Activated CD4-positive, CD25-positive, alpha-beta regulatory T cell treated with anti-CD3 and anti-CD28 coated beads, Interleukin-2, amount 50 U/mL, for 24 hours (primary cell): ENCODE results near the gene AREL1.
A peak's percentile ranks its signal among the peaks of the same experiment; 100 is the strongest.

Experiments used
- ATAC-seq, 2 donors: fragments of 150-1000 bp; cut with Tn5 transposase; one replicate each; pipeline ENCODE4 v1.10.0; 2021; ENCODE audit warnings: mild to moderate bottlenecking in 1 of 2, moderate library complexity in 1 of 2

The AREL1 gene

GRCh38 chr14:74697976-74698375 is 14.9 kb downstream of the AREL1 start:
- no peak for ATAC-seq

DNA sequence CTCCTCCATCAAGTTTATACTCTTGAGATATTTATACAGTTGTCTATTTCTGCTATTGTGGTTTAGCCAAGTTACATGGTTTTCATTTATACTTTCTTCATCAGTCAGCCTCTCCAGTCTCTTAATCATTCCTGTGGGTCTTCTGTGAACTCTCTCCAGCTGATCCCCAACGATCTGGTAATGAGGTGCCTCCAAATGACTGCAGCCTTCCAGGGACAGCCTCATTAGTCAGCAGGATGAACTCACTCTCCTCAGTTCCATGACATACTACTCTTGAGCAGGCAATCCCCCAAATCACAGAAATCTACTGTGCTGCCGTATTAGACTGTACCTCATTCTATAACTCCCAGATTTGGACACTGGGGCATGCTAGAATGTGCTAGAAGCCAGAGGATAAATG is 15.3 kb downstream of the AREL1 start:
- ATAC-seq = no peak

GRCh38 chr14:74697011-74697410 is 15.9 kb downstream of the AREL1 start:
- no peak for ATAC-seq

DNA sequence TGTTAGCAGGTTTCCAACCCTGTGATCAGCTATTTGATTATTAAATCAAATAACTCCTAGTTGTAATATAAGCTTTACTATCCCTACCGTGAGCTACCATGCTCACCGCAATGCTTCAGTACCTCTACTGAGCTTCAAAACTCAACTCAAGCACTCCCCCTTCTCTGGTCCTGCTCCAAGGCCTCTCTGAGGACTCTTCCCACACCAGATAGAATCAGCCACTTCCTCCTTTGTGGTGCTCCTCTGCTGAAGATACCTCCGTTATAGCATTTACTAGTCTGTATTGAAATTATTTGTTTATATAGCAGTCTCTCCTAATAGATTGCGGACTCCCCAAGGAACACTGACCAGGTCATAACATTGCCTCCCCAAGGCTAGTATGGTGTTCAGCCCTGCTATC is 17.5 kb downstream of the AREL1 start:
- no peak for ATAC-seq

GRCh38 chr14:74693191-74693590 is 19.7 kb downstream of the AREL1 start:
- ATAC-seq = no peak

- no peak for ATAC-seq
Observed at GRCh38 chr14:74691456-74691855, 21.4 kb downstream of the AREL1 start.

DNA sequence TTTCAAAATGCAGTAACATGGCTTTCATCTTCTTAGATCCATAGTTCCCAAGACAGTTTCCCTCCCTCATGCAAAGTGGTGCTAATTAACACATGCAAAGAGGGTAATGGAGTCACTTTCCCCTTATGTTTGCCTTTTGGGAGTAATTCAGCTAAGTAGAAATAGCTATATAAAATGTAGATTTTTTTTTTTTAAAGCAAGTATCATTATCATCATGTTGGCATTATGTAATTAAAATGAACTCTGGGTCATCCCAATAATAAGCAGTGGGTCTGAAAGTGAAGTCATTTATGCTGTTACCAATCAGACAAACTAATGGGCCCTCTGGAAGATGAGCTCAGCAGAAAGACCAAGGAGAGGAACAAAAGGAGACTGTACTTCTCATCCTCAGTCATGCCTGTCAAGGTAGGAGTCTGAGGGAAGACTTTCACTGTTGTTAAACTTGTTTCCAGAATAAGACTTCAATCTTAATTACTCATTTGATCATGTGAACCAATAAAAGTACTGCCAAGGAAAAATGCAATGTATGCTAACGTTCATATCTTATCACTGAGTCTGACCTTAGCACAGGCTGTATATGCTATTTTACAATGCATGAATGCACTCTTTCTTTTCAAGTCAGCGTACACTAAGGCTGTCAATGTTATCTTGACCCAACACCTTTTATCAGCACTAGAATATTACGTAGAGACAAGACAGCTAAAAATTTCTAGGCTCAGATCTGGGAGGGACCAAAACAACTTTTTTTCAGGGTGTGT is 26.8 kb downstream of the AREL1 start:
- no peak for ATAC-seq

DNA sequence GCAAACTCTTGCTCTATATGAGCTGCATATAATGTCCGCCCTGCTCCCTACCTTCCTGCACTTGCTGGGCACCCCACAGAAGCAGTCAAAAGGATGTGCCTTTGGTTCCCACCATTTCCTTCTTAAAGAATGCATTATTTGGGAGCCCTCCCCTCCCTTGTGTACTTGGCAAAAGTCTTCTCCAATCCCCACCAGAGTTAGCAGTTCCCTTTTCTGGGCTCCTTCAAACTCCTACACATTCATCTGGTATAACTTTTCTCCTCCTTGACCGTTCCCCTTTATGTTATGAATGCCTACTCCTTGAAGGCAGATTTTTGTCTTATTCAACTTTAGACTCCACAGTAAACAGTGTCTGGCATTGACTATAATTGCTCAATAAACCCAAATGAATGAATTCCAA is 27.8 kb downstream of the AREL1 start:
- ATAC-seq = no peak

GRCh38 chr14:74684434-74684833 is 28.4 kb downstream of the AREL1 start:
- peak in 1 of 2 donors; percentile 27 for ATAC-seq

- no peak for ATAC-seq
Observed at GRCh38 chr14:74683406-74683805, 29.5 kb downstream of the AREL1 start.

DNA sequence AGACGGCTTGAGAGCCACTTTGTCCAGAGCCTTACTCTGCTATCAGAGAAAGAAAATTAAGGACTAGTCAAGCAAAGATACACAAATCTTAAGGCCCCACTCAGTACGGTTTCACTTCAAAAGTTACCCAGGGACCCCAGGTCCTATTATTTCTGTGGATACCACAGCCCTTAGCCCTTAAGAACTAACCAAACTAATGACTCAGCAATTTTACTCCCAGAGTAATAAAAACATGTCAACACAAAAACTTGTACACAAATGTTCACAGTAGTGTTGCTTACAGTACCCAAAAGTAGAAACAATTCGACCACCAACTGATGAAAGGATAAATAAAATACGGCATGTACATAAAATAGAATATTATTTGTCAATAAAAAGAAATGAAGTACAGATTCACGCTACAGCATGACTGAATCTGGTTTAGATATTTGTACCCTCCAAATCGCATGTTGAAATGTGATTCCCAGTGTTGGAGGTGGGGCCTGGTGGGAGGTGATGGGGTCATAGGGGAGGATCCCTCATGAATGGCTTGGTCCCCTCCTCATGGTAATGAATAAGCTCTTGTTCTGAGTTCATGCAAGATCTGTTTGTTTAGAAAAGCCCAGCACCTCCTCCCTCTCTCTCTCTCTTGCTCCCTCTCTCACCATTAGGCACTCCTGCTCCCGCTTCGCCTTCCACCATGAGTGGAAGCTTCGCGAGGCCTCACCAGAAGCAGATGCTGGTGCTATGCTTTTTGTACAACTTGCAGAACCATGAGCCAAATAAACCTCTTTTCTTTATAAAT is 30.5 kb downstream of the AREL1 start:
- ATAC-seq = no peak

DNA sequence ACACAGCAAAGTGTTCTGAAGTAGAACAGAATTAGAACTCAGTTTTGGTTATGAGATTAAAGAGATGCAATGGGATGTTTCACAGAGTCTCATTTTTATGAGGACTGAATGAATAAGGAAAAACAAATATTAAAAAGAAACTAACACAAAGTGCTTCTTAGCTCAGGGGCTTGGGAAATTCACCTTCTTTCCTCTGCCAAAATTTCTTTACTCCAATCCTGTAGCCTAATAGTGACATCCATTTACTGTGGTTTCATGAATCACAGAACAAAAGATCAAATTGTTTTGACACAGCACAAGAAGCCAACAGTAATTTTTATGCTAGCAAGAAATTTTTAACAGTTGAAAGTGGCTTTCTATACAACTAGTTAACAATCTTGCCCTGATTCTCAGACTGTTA is 37.7 kb downstream of the AREL1 start:
- ATAC-seq = no peak

- ATAC-seq = no peak
Observed at GRCh38 chr14:74673768-74674167, 39.1 kb downstream of the AREL1 start.

DNA sequence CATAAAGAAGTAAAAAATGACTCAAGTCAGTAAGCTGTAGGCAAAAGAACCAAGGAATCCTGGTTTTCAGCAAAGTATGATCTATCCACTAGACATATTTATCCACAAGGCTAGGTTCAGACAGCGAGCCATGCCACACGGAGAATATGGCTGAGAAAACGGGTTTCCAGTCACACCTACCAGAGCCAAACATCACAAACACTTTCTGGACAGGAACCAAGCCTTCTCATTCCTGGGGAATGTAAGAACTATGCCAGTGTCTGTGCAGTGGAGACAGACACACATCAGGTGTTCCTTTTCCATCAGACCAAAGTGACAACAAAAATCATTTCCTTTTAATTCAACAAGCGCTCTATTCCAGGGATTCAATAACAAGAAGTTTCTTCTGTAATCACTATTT is 41.1 kb downstream of the AREL1 start:
- no peak for ATAC-seq

DNA sequence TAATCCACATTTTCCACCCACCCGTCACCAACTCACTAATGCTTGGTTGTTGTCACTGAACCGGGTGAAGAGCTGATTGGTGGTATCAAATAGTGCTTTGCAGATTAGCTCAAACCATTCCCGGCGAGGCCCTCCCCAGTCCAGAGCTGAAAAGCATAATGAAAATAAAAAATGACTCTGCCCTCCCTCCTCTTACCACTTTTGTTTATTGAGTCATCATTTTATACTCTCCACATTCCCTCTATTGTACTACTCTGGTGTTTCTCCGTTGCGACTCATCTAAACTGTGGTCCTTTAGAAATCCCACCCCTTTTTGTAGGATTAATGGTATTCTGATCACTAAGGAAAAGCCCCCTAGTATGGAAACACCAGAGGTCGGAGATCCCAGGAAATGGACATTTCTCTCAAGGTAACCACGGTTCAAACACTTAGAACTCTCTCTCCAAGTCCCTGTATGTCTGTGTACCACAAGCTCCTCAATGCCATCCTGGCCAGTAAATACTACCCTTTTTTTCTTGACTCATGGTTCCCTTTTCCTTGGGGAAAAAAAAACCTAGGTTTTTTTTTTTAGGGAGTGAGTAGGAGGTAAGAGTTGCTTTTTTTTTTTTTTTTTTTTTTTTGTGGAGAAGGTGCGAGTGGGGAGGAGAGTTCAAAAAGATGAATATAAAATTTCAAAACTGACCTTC is 42.0 kb downstream of the AREL1 start:
- no peak for ATAC-seq

- ATAC-seq = no peak
Observed at GRCh38 chr14:74669846-74670245, 43.0 kb downstream of the AREL1 start.

GRCh38 chr14:74669256-74669655 is 43.6 kb downstream of the AREL1 start:
- no peak for ATAC-seq

GRCh38 chr14:74667758-74668157 is 45.1 kb downstream of the AREL1 start:
- peak in 1 of 2 donors; percentile 41 for ATAC-seq

GRCh38 chr14:74664717-74665116 is 48.2 kb downstream of the AREL1 start:
- ATAC-seq = no peak

DNA sequence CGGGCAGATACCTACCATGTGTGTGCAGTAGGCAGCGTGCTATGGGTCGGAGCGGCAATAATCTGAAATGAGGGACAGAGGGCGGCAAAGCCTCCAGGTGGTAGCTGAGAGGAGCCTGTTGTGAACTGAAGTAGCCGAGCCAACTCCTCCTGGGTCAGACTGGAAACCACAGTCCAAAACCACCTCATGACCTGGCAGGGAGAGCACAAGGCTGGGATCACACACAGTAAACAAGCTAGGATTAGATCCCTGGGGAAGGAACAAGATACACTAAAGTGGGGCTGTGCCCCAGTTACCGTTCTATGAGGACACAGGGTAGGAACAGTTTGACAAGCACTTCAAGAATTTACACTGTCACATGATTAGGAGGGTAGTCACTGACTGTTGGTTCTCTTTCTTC is 49.0 kb downstream of the AREL1 start:
- ATAC-seq = no peak

- ATAC-seq = no peak
Observed at GRCh38 chr14:74661726-74662450, 51.0 kb downstream of the AREL1 start.

- no peak for ATAC-seq
Observed at GRCh38 chr14:74660863-74661262, 52.0 kb downstream of the AREL1 start.

DNA sequence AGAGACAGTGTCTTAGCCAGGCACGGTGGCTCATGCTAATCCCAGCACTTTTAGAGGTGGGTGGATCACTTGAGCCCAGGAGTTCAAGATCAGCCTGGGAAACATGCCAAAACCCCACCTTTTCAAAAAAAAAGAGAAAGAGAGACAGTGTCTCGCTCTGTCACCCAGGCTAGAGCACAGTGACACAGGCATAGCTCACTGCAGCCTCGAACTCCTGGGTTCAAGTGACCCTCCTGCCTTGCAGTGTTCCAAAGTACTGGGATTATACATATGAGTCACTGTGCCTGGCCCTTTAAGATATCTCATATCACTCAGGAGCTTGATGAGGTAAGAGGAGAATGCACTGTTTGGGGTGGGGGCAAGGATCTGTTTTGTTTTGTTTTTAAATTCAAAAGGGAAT is 52.7 kb downstream of the AREL1 start:
- ATAC-seq = no peak
